Lung (tissue), 12 donors: ENCODE data around the gene PAPPA. TPM values are rescaled to one million over a fixed set of nuclear protein-coding genes. Genes with fewer than 3 reads are reported as not detected.
A peak's percentile ranks its signal among the peaks of the same experiment; 100 is the strongest.

ENCODE experiments used
- ATAC-seq: fragments of 200-7000 bp; cut with Tn5 transposase; one replicate; pipeline ENCODE4 v1.9.1; 2020; ENCODE audit warnings: moderate number of reproducible peaks; ENCODE audit not compliant: insufficient read depth, low FRiP score
- DNase-seq, 3 donors: peaks; one replicate each; pipeline ENCODE4 v3.0.0-alpha.2; 2013 to 2017
- H3K27ac ChIP-seq, 2 donors: one replicate each; pipeline ENCODE4 v1.5.1; 2013; ENCODE audit warnings: mild to moderate bottlenecking in 2 of 2, moderate library complexity in 2 of 2, control low read depth in 1 of 2, inconsistent platforms in 1 of 2, low read depth in 1 of 2, low read length in 1 of 2
- H3K27me3 ChIP-seq, 3 donors: one replicate each; pipeline ENCODE4 v1.5.1; 2013; ENCODE audit warnings: low read length in 2 of 3; ENCODE audit not compliant: control insufficient read depth in 3 of 3, insufficient read depth in 3 of 3
- H3K36me3 ChIP-seq, 4 donors: one replicate each; pipeline ENCODE4 v1.5.1; 2013; ENCODE audit warnings: low read length in 4 of 4, mild to moderate bottlenecking in 1 of 4, moderate library complexity in 1 of 4; ENCODE audit not compliant: control insufficient read depth in 4 of 4, insufficient read depth in 4 of 4
- H3K4me1 ChIP-seq, 5 donors: one replicate each; pipeline ENCODE4 v1.5.1; 2013; ENCODE audit warnings: low read length in 5 of 5, mild to moderate bottlenecking in 2 of 5, moderate library complexity in 1 of 5; ENCODE audit not compliant: control insufficient read depth in 5 of 5, insufficient read depth in 5 of 5
- H3K4me3 ChIP-seq: one replicate; pipeline ENCODE4 v1.5.1; 2013; ENCODE audit warnings: mild to moderate bottlenecking, control low read depth, moderate library complexity
- H3K9ac ChIP-seq, 2 donors: one replicate each; pipeline ENCODE4 v1.5.1; 2013; ENCODE audit warnings: low read length in 2 of 2, control low read depth in 1 of 2; ENCODE audit not compliant: insufficient read depth in 1 of 2
- H3K9me3 ChIP-seq, 4 donors: one replicate each; pipeline ENCODE4 v1.5.1; 2013; ENCODE audit warnings: low read length in 3 of 4, mild to moderate bottlenecking in 1 of 4, moderate library complexity in 1 of 4; ENCODE audit not compliant: control insufficient read depth in 4 of 4, insufficient read depth in 3 of 4
- CTCF ChIP-seq: IDR thresholded peaks from 2 replicates; pipeline ENCODE4 v1.5.1; 2012; ENCODE audit warnings: mild to moderate bottlenecking; ENCODE audit errors: control extremely low read depth, extremely low read depth
- WGBS, 2 donors: extraction: QIAGEN DNeasy Blood & Tissue Kit; methylation state at CpG; one replicate each; pipeline ENCODE4 v1.1.7; 2013; 5-methylcytosine and 5-hydroxymethylcytosine counted together
- polyA plus RNA-seq, 2 donors: library from polyadenylated mRNA; stranded (reverse); fragments of 200-250 nt; gene quantifications; one replicate each; pipeline ENCODE4 v1.2.1, GENCODE V29; 2013
- total RNA-seq, 2 donors: library from RNA; depleted of rRNA in 1 of 2; stranded (reverse); fragments of >200 nt in 1 of 2; gene quantifications; one replicate each; pipeline ENCODE4 v1.2.1, GENCODE V29; 2014 to 2021
- donor health status: control.
- donor health status: control.
- donor health status: Bipolar disorder and iron deficiency.
- donor health status: healthy.
- donor health status: DM: yes; HTN: yes; CAD: no.

The PAPPA gene
- total and polyA plus RNA-seq, 4 donors, result 0.45 to 6.7 (median 3.6) TPM

DNA sequence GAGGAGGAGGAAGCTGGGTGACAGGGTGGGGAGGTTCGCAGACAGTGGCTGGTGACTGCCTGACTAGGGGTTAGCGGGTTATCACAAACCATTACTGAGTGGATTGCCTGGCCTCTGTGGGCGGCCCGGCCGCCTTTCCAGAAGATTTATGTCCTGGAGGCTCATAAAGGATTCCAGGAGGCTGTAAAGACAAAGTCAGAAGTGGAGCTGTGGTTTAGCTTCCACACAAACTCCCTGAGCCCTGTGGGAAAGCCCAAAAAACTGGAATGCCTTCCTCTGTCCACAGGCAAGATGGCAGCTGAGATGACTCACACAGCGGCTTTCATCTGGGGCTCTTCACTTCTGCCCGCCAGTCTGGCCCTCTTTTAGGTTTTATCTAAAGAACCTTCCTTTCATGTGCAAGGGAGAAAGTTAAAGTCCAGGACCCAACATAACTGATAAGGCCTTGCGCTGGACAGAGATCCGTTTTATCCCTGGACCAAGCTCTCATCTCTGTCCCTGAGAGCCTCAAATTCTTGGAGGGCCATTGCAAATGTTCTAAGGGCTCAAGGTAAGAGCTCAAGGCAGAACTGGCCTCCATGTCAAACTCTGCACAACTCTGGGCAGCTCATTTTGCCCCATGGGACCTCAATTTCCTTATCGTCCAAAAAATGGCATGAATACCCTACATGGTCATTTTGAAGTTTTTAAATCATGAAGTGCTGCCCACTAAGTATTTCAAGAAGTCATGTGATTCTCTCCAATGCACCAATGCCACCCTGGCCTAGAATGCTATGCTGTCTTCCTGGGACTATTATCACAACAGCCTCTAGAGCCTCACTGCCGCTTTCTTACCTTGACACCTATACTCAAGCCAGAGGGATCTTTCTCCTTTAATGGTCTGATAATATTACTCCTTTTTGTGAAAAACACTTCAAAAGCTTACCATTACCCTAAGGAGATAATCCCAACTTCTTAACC is 284.1 kb downstream of the PAPPA start:
- 80 to 86% methylated on average over 11 of the region's 11 CpGs for WGBS, 2 donors
- no peak for TF ChIP-seq CTCF
- Histone ChIP-seq H3K9ac (no peak overlapping the region), H3K4me1 (no peaks in the 10 kb centered on the region), H3K36me3 (peaks cover 0 to 9% (median 2%) of the 10 kb centered on the region in 4 donors), H3K4me3 (no peak overlapping the region), H3K9me3 (no peaks in the 10 kb centered on the region), H3K27ac (no peak overlapping the region), H3K27me3 (no peaks in the 10 kb centered on the region)
- ATAC-seq, result no peak
- DNase-seq, result no peak

DNA sequence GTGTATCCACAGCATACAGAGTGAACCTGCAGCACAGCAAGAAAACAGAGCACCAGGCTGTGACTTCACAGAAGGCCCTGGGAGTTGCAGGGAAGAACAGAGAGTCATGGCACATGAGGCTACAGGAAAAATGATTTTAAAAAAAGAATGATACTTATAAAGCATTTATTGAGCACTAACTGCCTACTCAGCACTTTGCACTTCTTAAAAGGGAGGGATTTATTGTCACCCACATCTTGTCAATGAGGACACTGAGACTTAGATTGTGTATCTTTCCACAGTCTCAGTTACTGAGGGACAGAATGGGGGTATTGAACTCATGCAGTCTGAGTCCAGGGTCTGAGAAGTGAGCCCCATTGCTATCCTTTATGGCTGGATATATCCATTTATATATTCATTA is 288.9 kb downstream of the PAPPA start:
- Histone ChIP-seq H3K9me3 (no peaks in the 10 kb centered on the region), H3K4me1 (peaks cover 0 to 6% (median 0%) of the 10 kb centered on the region in 5 donors), H3K9ac (no peak overlapping the region), H3K27ac (no peak overlapping the region), H3K4me3 (no peak overlapping the region), H3K27me3 (no peaks in the 10 kb centered on the region), H3K36me3 (peaks cover 0 to 9% (median 2%) of the 10 kb centered on the region in 4 donors)
- no peak for TF ChIP-seq CTCF
- DNase-seq (no peak), ATAC-seq (no peak)

GRCh38 chr9:116447934-116448333 is 294.3 kb downstream of the PAPPA start:
- H3K27me3 ChIP-seq, result no peaks in the 10 kb centered on the region
- no peak for TF ChIP-seq CTCF
- WGBS, 2 donors, result 20 to 46% methylated on average over 6 of the region's 6 CpGs
- ATAC-seq (no peak), DNase-seq (peak; percentile 57 to 83 (median 70))
- no peaks in the 10 kb centered on the region for H3K36me3 ChIP-seq
- no peak overlapping the region for H3K27ac ChIP-seq
- H3K9me3 ChIP-seq, result no peaks in the 10 kb centered on the region
- H3K4me1 ChIP-seq, result peaks cover 0 to 16% (median 5%) of the 10 kb centered on the region in 5 donors
- no peak overlapping the region for H3K9ac ChIP-seq
- H3K4me3 ChIP-seq, result no peak overlapping the region
